GM21576 (cell line): Measurements from ENCODE around the gene TFCP2L1.

ENCODE experiments used
- ATAC-seq: cut with Tn5 transposase; IDR thresholded peaks from one replicate; pipeline ENCODE4 v1.9.1; 2021; ENCODE audit warnings: mild to moderate bottlenecking, moderate library complexity; ENCODE audit not compliant: unreplicated experiment

The TFCP2L1 gene

DNA sequence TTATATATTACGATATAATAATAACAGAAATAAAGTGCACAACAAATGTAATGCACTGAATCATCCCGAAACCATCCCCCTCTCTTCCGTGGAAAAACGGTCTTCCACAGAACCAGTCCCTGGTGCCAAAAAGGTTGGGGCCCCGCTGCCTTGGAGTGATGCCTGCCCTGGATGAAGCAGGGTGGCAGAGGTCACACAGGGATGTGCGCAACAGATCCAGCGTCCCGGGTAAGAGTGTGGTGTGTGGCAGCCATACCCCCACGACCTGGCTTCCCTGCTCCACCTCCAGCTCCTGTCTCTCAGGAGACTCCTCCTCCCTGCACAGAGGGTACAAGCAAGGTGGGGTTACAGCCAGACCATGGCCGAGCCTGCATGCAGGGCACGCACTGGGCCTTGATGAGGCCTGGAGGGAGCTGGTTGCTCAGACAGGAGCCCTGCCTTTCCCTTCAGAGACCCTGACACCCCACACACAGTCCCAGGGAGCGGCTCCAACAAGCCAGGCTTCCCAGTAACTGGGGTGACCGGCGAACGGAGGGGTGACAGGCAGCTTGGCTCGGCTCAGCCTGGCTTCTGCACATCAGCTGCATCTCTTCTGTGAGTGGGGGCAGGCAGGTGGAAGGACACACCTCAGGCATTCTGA, 41.1 kb downstream of the TFCP2L1 start:
- no peak for ATAC-seq

DNA sequence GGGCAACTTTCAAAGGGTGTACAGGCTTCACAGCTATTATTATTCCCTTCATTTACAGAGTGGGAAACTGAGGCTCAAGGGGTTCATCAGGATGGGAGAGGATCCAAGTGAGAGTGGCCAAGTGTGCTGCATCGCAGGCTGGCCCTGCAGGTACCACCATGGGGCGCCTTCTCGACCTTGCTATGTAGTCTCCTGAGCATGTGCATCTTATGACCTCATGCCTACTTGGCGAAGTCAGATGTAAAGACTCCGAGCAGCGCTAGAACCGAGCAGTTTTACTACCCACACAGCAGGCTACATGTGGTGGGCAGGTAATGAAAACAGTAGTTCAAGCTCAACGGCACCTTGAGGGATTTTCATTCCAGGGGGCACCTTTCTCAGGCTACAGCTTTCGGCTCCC, 42.0 kb downstream of the TFCP2L1 start:
- no peak for ATAC-seq

DNA sequence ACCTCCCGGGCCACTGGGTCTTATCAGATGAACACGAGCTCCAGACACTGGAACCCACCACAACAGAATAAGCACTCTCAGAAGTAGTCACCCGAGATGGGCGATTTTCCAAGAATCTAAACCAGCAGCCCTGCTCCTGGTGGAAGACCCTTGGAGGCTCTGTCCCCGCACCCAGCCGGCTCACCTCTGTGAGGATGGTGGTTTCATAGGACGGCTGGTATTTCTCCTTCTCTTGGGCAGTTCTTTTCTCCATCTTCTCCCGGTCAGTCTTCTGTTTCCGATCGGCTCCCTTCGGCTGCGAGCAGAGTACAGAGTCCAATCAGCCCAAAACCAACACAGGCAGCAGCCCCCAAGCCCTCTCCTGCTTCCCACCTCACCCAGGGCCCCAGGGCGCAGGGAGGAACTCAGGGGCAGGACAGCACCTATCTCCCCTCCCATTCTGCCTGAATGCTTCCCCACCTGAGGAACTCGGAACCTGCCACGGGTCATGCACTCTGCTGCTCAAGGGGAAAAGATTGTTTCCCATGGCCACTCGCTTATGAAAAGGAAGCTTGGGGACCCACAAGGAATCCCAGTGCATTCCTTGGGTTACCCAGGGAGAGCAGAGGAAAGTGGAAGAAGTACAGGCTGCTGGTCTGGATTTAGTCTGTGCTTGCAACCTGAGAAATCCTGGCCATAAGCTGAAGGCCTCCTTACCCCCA, 42.7 kb downstream of the TFCP2L1 start:
- ATAC-seq, result no peak

DNA sequence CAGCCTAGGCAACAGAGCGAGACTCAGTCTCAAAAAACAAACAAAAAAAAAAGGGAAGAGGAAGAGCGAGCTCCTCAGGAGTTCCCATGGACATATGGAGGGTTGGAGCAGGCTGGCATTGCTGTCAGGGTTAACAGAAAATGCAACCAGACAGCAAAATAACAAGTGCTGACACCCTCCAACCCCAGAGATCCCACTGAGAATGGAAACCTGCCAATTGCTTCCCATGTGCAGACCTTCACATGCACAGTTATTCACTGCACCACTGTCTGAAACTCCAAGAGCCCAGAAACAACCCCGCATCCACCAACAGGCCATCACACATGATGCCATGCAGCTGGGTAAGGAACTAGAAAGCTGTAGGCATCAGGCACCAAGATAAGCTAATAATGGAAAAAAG, 43.5 kb downstream of the TFCP2L1 start:
- no peak for ATAC-seq

DNA sequence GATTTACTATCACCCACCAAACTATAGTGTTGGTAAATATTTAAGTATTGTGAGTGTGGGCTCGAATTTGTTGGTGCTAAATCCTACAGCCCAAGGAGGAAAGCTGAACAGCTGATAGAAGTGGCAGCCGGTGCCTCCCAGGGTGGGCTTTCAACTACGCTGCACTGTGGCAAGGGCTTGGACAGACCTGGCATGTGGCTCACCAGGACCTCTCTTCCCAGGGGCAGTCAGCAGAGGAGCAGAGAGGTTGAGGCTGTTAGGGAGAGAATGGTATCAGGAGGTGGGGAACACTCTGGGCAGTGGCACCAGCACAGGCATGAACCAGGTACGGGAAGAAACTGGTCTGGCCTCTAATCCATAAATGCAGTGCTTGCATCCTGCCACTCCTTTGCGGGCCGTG, 44.6 kb downstream of the TFCP2L1 start:
- no peak for ATAC-seq

DNA sequence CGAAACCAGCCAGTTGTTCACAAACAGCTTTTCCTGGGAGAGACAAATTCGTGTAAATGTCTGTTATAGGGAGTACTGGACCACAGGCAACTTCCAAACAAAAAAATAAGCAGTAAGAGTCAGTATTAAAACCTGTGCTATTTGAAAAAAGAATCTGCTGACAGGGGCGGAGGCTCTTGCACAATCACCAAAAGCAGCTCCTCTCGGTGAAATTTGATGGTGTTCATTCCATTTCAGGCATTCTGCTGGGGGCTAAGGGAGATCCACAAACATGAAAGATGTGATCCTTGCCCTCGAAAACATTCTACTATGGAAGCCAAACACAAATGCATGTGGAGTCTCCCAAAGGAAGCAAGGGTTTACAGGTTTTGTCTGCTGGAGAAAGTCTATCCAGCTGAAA, 45.0 kb downstream of the TFCP2L1 start:
- ATAC-seq, result no peak

DNA sequence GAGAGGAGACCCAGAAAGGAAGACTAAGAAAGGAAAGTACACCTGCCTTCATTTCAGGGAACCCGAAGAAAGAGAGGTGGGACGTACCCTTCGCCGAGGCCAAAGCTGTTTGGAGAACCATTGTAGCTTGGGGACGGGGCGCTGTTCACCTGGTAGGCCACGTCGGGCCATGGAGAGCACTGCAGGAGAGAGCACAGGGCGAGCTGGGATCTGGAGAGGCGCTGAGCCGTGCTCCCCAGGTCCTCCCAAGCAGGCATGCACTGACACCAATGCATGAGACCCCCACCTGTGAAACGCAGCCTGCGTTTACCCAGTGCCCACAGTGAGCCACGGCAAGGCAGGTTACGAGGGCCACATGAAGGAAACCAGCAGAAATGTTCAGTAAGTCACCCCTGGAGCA, 45.5 kb downstream of the TFCP2L1 start:
- no peak for ATAC-seq

DNA sequence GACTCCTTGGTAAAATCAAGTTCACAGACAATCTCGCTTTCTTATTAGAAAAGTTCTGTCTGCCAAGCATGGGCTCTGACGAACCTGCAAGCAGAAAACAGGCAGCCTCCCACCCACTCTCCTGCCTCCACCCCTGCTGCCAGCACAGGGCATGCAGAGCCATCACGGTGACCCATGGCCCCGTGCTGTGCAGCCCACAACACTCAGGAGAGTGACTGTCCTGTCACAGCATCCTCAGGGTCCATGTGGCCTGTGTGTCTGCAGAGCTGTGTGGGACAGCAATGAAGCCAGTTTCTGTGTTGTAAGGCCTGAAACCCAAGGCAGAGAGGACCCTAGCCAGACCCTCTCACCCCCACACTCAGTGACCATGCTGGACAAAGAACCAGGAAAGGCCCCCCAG, 46.2 kb downstream of the TFCP2L1 start:
- ATAC-seq, result no peak

DNA sequence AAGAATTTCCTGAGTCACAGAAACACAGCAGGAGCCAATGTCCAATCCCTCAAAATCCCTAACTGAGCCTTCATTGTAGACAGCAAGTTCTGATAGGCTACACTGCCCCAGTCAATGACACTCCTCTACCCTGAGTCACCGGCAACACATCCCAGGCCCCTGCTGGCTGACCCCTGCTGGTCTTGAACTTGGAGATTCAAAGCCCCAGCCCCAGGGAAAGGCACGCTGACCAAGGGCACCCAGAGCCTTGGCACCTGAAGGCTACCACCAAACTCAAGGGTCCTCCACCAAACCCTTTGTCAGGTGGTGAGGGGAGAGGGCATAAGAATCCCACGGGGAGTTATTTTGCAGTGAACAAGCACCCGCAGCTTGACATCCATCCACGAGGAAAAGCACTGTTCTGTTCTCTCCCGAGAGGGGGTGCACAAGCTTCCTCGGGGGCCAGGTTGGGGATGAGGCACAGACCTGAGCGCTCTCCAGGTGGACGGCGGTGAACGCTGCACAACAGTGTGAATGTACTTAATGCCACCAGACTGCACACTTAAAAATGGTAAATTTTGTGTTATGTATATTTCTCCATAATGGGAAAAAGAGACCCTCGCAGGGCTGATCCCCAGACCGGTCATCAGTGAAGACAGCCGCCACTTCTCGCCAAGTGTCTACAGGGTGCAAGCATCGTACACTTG, 46.9 kb downstream of the TFCP2L1 start:
- ATAC-seq, result no peak

DNA sequence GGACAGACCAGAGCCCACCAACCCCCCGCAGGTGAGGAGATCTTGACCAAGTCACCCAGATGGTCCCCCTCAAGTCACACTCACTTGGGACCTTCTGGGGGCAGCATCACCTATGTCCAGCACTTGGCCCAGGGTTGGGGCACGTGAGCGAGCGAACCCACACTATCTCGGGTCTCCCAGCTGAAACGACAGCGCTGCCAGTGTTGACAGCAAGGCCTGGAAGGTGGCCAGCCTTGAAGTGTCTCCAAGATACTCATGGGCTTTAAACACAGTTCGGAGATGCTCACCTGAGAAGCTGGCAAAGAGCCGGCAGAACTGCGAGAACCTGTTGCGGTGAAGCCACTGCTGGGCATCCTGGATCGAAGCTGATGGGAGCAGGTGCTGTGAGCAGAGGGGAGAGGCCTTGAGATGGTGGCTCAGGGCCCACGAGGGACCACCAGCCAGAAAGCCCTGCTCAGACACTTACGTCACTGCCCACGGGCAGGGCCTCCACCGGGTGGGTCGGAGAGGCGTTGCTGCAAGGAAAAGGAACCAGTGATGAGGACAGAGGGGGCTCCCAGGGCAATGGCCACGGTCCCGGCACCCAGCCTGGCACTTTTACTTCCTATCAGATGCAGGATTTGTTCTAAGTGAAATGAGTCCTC, 47.5 kb downstream of the TFCP2L1 start:
- ATAC-seq, result no peak

DNA sequence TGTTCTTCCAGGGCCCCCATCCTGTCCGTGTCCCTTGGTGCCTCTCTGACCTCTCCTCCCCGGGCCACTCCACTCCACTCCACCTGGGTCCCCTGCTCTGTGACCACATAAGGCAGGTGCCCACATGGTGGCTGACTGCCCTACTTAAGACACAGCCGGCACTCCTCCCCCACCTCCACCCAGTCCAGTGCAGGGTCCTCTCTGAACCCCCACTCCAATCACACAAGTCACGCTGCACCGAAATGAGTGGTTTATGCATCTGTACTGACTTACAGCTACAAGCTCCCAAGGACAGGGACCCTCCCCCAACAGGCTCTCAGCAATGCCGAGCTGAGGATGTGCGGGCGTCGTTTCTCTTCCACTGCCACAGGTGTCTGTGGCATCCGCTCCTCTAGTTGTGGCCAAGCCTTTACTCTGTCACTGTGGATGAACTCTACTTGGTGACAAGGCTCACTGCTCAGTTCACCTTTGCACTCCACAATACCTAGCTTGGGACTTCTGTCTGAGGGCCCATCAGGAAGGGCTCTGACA, 48.3 kb downstream of the TFCP2L1 start:
- no peak for ATAC-seq

DNA sequence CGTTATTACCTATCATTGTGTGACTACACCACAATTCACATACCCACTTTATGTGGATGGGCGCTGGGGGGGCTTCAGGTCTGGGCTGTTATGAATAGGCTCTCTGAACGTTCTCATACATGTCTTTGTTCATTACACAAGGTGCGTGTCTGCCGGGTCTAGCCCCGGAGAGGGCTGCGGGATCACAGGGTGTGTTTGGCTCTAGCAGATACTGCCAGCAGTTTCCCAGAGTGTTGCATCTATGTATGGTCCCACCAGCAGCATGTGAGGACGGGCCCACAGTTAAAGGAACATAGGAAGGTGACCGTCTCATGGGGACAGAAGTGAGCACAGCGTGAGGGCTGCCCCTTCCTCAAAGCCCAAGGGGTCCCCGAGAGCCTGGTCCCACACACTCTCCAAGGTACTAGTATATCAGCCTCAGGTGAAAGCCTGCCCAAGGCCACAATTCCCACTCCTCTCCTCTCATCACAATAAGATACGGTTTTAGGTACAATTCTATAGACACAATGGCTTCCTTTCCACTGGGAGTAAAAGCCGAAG, 48.8 kb downstream of the TFCP2L1 start:
- ATAC-seq, result no peak

DNA sequence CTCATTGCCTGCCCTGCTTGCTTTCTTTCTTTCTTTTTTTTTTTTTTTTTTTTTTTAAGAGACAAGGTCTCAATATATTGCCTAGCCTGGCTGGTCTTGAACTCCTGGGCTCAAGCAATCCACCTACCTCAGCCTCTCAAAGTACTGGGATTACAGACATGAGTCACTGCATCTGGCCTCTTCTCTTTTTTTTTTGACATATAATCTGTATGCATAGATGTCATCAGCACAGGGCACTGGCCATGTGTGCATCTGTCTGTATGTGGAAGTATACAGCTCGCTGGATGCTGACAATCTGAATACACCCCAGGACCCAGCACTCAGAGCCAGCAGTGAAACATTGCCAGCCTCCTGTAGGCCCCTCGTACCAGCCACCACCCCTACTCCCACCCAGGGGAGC, 49.5 kb downstream of the TFCP2L1 start:
- no peak for ATAC-seq

DNA sequence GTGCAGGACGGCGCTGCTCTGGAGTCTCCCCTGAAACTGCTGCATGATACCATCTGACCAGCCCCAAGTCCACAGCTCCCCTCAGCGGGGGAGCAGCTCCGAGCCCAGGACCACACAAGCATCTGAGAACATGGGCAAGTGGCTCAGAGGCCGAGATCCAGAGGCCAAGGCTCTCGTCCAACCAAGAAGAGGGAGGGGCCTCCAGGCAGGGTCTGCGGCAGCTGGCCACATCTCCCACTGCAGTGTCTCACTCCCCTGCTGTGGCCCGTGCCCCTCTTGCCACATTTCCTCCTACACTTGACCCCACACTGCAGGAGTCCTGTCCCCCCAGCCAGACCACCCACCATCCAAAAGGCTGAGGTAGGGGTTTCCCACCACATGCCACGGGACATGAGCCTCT, 50.2 kb downstream of the TFCP2L1 start:
- ATAC-seq, result no peak

DNA sequence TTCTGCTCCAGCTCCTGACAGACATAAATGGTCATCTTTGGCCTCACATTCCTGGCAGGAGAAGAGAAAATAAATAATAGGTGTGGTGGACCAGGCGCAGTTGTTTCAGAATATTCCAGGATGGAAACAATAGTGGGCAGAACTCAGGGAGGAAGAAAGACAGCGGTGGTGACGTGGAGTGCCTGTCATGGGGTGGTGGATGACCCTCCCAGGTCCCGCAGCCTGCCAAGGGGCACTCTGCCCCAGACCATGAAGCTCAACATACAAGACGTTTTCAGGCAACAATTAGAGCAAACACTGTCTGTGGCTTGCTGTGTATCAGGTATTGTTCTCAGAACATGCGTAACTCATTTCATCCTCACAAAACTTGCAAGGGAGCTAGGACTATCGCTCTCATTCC, 50.9 kb downstream of the TFCP2L1 start:
- no peak for ATAC-seq

DNA sequence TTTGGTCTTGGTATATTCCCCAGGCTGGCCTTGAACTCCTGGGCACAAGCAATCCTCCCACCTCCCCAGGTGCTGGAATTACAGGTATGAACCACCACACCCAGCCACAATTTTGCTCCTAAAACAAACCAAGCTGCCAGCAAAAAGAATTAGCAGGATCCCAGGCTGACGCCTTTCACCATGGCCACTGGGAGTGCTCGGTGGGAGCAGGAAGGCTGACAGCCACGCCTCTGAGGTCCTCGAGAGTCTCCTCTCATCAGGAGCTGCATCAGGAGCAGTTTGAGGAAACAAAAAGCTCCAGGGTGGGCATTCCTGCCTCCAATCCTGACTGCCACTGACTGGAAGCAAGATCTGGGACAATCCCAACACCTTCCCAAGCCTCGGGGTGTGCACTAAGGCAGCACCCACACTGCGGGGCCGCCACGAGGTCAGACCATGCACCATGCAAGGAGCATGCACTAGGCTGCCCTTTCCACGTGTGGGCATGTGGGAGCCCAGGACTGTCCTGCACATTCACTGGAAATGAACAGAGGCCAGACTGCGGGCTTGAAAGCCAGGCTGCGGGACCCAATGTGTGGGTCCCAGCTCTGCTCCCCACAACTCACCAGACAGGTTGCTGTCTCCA, 51.4 kb downstream of the TFCP2L1 start:
- no peak for ATAC-seq

DNA sequence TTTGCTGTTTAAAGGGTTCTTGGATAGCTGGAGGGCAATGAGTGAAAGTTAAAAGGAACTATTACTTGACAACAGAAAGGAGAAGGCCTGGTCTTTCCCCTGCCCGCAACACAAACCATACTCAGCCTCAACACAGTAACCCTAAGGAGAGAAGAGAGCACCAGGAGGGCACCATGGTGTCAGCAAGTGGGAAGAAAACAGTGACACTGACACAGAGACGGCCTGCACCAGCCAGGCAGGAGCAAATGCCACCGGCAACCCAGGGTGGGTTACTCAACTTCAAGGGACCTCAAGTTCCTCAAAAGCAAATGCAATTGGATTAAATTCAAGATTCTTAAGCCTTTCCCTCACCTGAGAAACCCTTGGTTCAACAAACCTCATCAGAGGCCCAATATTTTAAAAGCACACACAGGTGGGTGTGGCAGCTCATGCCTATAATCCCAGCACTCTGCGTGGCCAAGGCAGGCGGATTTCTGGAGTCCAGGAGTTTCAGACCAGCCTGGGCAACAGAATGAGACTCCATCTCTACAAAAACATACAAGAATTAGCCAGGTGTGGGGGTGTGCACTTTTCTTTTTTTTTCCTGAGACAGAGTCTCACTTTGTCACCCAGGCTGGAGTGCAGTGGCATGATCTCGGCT, 52.3 kb downstream of the TFCP2L1 start:
- no peak for ATAC-seq

DNA sequence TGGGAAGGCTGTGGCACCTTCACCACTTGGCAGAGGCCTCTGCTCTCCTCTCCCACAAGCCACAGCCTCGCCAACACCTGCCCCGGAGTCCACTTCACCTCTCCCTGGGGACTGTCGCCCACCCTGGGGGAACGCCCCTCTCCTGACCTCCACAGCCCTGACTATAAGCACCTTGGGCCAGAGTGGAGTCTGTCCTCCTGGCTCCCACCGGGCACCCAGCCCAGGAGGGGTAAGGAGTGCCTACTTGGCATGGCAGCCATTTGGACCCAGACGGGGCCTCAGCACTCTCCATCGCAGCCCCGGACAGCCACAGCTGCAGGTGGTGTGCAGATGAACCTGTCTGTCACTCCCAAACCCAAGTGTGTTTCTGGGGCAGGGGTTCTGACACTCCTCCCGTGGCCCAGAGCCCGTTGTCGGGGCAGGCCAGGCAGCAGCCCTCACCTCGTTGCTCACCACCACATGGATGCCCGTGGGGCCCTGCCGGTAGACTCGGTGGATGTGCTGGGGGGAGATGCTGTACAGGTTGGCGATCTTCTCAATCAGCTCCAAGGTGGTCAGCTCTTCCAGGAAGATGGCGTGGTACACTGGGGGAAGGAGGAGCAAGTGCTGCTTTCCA, 53.5 kb downstream of the TFCP2L1 start:
- no peak for ATAC-seq

DNA sequence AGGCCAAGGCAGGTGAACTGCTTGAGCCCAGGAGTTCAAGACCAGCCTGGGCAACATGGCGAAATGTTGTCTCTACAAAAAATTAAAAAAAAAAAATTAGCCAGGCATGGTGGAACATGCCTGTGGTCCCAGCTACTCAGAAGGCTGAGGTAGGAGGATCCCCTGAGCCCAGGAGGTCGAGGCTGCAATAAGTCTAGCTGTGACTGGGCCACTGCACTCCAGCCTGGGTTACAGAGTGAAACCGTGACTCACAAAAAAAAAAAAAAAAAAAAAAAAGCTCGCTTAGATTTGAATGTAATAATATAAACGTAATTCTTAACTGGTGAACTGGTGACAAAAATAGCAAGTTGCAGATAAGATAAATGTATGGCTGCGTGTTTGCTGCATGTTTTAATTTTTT, 56.5 kb downstream of the TFCP2L1 start:
- ATAC-seq, result no peak
